AG04450 (cell line): Measurements from ENCODE around the gene CD200. TPM values are rescaled to one million over a fixed set of nuclear protein-coding genes. Genes with fewer than 3 reads are reported as not detected.

Source experiments
- CTCF ChIA-PET: fragments of 300-600, 350-600 bp; formaldehyde crosslinking; extraction: SDS; loops from one replicate; lab custom pipeline; 2022; ENCODE audit warnings: antibody characterized with exemption, inconsistent platforms; lab: Charles Lee
- POLR2A ChIA-PET: fragments of 350-600 bp; formaldehyde crosslinking; extraction: SDS; loops from one replicate; lab custom pipeline; 2021; ENCODE audit warnings: antibody characterized with exemption, inconsistent platforms; lab: Yijun Ruan, JAX
- DNase-seq: peaks from one replicate; pipeline ENCODE4 v3.0.0-alpha.2; 2011; ENCODE audit warnings: low read depth, low spot score
- H3K27ac ChIP-seq: one replicate; pipeline ENCODE4 v1.5.1; 2012; ENCODE audit warnings: low read depth, low read length, control low read depth
- H3K27me3 ChIP-seq: one replicate; pipeline ENCODE4 v1.6.0; 2012; ENCODE audit warnings: low read length; ENCODE audit not compliant: control insufficient read depth, insufficient read depth
- H3K4me3 ChIP-seq: 2 replicates; pipeline ENCODE4 v1.5.1; 2011; ENCODE audit warnings: mild to moderate bottlenecking, low read depth, low read length, control low read depth
- H3K9me3 ChIP-seq: 2 replicates; pipeline ENCODE4 v1.5.1; 2012; ENCODE audit warnings: low read length; ENCODE audit not compliant: control insufficient read depth, insufficient read depth
- polyA minus RNA-seq: library from RNA; depleted of rRNA, polyadenylated mRNA; stranded (reverse); fragments of >200 nt; gene quantifications from 2 replicates; pipeline ENCODE4 v1.2.3, GENCODE V29; 2011; rRNA and poly(A)+ RNA removed
- polyA plus RNA-seq: library from polyadenylated mRNA; depleted of rRNA; stranded (reverse); fragments of >200 nt; gene quantifications from 2 replicates; pipeline ENCODE4 v1.2.3, GENCODE V29; 2011; rRNA removed
- TF ChIP-seq, protein P1 (sequence below): IDR thresholded peaks from 2 replicates; pipeline ENCODE4 v1.5.1; 2011; ENCODE audit warnings: low read depth, low read length, control low read depth, inconsistent platforms

Gene CD200, protein sequence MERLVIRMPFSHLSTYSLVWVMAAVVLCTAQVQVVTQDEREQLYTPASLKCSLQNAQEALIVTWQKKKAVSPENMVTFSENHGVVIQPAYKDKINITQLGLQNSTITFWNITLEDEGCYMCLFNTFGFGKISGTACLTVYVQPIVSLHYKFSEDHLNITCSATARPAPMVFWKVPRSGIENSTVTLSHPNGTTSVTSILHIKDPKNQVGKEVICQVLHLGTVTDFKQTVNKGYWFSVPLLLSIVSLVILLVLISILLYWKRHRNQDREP
- polyA plus RNA-seq, result 3.0 and 3.4 TPM in 2 replicates
- 2.5 and 2.6 TPM in 2 replicates for polyA minus RNA-seq

DNA sequence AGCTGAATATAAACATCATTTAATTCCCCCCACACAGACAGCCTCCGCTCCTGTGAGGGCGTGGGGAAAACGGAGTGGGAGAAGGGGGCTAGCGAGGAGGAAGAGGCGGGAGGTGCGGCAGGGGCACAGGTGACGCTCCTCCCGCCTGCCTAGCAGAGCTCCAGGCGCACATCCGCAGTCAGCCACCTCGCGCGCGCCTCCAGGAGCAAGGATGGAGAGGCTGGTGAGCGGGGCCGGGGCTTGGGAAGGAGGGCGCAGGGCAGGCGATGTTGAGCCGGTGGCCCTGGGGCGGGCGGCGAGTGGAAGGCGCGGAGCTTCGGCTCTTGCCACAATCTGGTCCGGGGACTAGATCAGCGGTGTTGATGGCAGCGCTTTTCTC is at the start of gene CD200:
Gene CD200 (plus strand): TSS at position 155 of the 379 bp plus-strand sequence. CDS start 57 bp downstream, at position 212.
- ChIA-PET POLR2A (interaction anchor here (0.6 to 1.9 kb wide), 4 partner anchors 18 to 62 kb away, joined by 3 to 7 read pairs (median 4); no protein-coding TSS in a partner anchor), CTCF (interaction anchor here (0.7 to 2.4 kb wide), 4 partner anchors 40 to 221 kb away, joined by 3 to 9 read pairs (median 6); partner anchors contain the start of gene SLC9C1)
- peak within 1 kb of the TSS; percentile 52 for H3K27ac ChIP-seq
- peak within 1 kb of the TSS; percentile 65 for H3K4me3 ChIP-seq
- TF ChIP-seq, protein P1, sequence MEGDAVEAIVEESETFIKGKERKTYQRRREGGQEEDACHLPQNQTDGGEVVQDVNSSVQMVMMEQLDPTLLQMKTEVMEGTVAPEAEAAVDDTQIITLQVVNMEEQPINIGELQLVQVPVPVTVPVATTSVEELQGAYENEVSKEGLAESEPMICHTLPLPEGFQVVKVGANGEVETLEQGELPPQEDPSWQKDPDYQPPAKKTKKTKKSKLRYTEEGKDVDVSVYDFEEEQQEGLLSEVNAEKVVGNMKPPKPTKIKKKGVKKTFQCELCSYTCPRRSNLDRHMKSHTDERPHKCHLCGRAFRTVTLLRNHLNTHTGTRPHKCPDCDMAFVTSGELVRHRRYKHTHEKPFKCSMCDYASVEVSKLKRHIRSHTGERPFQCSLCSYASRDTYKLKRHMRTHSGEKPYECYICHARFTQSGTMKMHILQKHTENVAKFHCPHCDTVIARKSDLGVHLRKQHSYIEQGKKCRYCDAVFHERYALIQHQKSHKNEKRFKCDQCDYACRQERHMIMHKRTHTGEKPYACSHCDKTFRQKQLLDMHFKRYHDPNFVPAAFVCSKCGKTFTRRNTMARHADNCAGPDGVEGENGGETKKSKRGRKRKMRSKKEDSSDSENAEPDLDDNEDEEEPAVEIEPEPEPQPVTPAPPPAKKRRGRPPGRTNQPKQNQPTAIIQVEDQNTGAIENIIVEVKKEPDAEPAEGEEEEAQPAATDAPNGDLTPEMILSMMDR, result no peak
- H3K27me3 ChIP-seq, result peaks cover 19% of the 10 kb centered on the region
- peaks cover 5% of the 10 kb centered on the region; the same call in 1 of the 2 replicates for H3K9me3 ChIP-seq
- no peak for DNase-seq

DNA sequence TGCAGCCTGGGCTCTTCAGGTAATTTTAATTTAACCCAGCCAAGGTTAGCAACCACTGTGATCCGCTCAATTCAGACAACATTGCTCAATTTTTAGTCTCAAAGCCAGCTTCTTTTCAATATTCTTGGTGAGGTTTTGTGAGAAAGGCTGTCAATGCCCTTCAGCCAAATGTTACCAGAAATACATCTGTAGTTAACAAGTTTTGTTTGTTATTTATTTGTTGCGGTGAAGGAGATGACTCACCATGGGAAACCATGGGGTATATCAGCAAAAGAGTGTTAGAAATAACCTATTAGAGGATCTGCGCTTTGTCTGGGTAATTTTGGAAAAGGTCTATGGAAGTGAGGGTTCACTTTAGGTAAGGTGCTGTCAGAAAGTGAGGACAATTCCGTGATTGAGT is 43.9 kb upstream of the CD200 start:
- no peak overlapping the region for H3K4me3 ChIP-seq
- ChIA-PET CTCF (interaction anchor here (1.1 kb wide), 1 partner anchor 242 kb away, joined by 5 read pairs; no protein-coding TSS in a partner anchor), POLR2A (no interaction called here)
- DNase-seq, result no peak
- H3K27me3 ChIP-seq, result no peaks in the 10 kb centered on the region
- no peaks in the 10 kb centered on the region for H3K9me3 ChIP-seq
- H3K27ac ChIP-seq, result no peak overlapping the region
- TF ChIP-seq, protein P1, result no peak

DNA sequence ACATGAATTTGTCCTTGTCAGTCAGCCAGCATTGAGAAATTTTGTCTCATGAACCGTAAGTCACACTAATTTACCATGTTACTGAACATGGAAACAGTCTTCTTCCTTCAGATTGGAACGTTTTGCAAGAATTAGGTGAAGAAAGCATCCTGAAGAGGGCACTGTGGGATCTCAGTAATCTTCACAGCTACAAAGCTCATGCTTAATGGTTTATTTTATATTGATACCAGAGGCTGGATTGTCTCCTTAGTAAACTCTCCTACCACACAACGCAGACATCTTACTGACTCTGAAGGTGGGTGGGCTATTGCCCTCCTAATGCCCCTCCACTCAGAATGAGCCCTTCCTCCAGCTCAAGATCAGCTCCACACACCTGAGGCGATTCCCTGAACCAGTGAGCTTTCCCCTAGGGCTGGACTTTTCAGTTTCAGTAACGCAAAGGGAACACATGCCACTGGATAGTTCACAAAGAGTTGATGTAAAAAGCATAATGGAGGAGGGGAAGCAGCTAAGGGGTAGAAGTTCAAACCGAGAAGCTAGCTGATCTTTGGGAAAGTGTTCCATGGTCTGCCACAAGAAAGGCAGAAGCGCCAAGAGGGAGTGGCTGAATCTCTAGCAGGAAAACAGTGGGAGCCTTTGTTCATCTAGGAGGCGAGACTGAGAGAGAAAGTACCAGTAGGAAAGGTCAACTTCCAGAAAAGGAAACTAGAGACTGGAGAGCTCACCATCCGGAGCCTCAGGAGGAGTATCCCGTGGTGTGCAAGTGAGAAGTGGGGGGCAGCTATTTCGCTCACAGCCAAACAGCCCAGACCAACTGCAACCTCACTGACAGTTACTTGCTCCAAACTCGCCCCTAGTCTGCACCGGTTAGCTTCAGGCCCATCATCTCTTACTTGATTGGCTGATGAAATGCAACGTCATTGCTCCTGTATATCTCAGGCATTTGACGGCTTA is 39.3 kb upstream of the CD200 start, which contains the start of gene SLC9C1:
Gene SLC9C1 (minus strand): TSS at position 849 of the 954 bp plus-strand sequence. CDS start 7,425 bp downstream, outside the sequence.
- DNase-seq, result peak; percentile 36
- ChIA-PET POLR2A (no interaction called here), CTCF (interaction anchor here (0.6 to 4.6 kb wide), 37 partner anchors 9 to 993 kb away, joined by 3 to 67 read pairs (median 5); partner anchors contain the start of gene CD200)
- TF ChIP-seq, protein P1, result peak; percentile 74
- peak within 1 kb of the TSS; percentile 11 for H3K4me3 ChIP-seq
- no peaks in the 10 kb centered on the region for H3K27me3 ChIP-seq
- H3K9me3 ChIP-seq, result no peaks in the 10 kb centered on the region
- H3K27ac ChIP-seq, result no peak within 1 kb of the TSS

DNA sequence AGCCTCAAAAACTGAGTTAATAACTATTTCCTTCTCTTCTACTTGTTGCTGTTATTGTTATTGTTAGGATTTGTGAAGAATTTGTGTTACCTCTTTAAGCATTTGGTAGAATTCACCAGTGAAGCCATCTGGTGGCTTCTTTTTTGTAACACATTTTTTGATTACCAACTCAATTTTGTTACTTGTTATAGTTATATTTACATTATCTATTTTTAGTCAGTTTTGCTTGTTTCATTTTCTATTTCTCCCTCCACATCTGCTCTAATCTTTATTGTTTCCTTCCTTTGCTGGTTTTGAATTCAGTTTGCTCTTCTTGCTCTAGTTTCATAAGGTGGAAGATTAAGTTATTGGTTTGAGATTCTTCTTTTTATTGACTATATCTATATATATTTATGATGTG is 35.2 kb upstream of the CD200 start:
- H3K4me3 ChIP-seq, result no peak overlapping the region
- CTCF ChIA-PET, result no interaction called here
- H3K27ac ChIP-seq, result no peak overlapping the region
- no peak for DNase-seq
- H3K9me3 ChIP-seq, result peaks cover 6% of the 10 kb centered on the region
- POLR2A ChIA-PET, result no interaction called here
- H3K27me3 ChIP-seq, result no peaks in the 10 kb centered on the region
- TF ChIP-seq, protein P1, result no peak
